ENCODE results near the gene KIF9.
"Not testable (repeated sequence)": the region's sequence is repeated elsewhere in the genome, so short reads cannot be mapped to it uniquely, and the experiment has no call there.

Gene KIF9, protein sequence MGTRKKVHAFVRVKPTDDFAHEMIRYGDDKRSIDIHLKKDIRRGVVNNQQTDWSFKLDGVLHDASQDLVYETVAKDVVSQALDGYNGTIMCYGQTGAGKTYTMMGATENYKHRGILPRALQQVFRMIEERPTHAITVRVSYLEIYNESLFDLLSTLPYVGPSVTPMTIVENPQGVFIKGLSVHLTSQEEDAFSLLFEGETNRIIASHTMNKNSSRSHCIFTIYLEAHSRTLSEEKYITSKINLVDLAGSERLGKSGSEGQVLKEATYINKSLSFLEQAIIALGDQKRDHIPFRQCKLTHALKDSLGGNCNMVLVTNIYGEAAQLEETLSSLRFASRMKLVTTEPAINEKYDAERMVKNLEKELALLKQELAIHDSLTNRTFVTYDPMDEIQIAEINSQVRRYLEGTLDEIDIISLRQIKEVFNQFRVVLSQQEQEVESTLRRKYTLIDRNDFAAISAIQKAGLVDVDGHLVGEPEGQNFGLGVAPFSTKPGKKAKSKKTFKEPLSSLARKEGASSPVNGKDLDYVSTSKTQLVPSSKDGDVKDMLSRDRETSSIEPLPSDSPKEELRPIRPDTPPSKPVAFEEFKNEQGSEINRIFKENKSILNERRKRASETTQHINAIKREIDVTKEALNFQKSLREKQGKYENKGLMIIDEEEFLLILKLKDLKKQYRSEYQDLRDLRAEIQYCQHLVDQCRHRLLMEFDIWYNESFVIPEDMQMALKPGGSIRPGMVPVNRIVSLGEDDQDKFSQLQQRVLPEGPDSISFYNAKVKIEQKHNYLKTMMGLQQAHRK

DNA sequence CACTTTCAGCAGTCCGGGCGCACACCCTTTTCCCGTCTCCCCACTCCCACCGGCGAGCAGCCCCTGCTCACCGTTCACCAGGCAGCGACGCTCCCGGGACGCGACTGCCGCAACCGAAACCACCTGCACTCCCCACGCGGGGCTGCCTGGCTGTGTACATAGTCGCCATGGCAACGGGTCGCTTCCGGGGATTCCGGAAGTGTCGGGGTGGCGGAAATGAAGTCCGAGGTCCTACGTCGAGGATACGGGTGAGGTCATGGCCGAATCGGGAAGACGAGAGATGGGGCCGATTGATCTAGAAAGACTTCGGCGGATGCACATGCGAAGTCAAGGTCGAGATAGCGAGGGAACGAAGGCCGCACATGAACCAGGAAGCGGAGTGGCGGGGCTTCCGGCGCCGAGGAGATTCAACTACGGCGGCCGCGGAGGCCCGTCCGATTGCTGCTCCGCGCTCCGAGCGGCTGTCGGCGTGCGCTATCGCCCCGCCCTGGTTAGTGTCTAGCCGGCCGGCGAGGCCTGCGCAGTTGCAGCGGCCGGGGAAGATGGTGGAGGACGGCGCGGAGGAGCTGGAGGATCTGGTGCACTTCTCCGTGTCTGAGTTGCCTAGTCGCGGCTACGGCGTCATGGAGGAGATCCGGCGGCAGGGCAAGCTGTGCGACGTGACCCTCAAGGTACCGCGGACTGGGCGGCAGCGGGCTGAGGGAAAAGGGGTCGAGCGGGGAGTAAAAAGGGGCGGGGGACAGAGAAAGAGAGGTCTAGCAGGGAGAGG, at the start of gene KIF9, which contains the start of gene KLHL18:
KIF9 (minus strand) TSS at position 376 of the 769 bp plus-strand sequence. CDS start 5,425 bp downstream, outside the sequence.
KLHL18 (plus strand) TSS at position 521 of the 769 bp plus-strand sequence; CDS start at position 543, 22 bp downstream.
- DNase-seq (ENCODE audit: low read depth in 2 of 2): peak; percentile 91 to 93

DNA sequence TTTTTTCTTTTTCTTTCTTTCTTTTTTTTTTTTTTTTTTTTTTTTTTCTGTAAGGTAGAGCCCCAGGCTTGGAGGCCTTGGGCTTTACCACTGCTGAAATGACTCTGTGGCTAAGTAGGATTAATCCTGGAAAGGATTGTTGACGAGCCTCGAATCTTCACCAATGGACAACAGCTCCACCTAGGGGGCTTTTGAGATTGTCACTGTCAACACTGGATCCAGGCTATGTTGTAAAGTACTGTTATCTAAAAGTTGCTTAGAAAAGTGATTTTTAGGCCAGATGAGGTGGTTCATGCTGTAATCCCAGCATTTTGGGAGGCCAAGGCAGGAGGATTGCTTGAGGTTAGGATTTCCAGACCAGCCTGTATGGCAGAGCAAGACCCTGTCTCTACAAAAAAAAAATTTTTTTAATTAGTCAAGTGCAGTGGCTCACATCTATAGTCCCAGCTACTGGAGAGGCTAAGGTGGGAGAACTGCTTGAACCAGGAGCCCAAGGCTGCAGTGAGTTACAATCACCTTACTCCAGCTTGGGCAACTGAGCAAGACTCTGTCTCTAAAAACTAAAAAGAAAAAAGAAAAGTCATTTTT, 41.8 kb upstream of the KIF9 start:
- DNase-seq (ENCODE audit: low read depth in 2 of 2): peak; percentile 29 to 32

DNA sequence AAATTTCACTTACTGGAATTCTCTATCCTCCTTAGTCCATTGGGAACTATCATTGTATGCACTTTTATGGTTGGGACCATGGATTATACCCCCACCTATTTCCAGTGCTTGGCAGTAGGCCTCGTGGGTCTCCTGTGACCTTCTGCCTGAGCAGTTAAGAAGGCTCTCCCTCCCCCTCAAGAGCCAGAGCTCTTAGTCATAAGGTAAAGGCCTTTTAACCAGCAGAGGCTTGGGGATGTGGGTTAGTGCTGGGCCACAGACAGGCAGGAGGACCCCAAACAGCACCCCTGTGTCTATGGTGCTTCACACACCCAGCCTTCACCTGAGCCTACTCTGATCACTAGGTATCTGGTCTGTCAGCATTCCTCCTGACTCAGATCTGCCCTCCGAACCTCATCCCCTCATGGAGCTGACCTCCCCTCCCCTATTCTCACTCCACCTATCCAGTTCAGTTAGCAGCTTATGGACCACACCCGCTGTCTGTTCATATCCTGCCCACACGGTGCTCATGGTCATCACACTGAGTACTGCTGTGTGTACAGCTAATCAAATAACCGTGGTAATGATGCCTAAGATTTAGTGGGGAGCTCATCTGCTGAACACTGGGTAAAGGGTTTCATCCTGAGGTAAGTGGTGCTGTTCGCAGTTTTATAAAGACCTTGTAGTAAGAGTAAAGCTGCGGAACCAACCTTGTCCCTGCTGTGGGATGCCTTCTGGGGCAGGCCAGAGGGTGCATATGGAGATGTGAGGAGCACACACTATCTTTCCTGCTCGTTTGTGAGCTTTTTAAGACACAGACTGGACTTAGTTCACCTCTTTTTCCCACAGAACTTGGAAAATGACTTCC, 41.1 kb upstream of the KIF9 start:
- no peak for DNase-seq (ENCODE audit: low read depth in 2 of 2)

DNA sequence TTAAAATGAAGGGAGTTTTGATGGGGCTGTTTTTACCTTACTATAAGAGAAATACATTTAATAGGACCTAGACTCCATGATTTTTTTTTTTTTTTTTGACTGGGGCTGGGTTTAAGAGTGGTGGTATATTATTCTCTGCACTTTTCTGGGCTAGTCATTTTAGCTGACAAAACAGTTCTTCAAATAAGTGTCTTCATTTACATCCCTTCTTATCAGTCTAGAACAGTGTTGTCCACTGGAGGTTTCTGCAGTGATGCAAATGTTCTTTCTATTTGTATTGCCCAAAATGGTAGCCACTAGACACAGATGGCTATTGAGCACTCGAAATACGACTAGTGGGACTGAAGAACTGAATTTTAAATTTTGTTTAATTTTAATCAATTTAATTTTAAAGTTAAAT, 37.4 kb upstream of the KIF9 start:
- no peak for DNase-seq (ENCODE audit: low read depth in 2 of 2)

DNA sequence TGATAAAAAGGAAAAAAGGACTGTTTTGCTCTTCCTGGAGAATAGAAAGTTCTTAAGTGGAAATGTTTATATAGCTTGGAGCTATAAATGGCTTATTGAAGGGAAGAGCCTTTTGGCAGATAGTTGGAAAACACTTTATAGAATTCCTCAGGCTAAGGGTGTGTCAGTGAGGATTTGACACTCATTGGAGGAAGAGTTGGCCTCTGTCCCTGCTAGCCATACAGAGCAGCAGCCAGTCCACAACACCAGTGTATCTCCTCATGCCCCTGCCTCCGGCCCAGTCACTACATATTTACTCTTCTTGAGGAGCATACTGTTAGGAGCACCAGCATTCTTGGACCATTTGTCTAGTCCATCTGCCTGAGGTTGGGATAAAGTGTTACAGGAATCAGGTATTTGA, 36.3 kb upstream of the KIF9 start:
- no peak for DNase-seq (ENCODE audit: low read depth in 2 of 2)

DNA sequence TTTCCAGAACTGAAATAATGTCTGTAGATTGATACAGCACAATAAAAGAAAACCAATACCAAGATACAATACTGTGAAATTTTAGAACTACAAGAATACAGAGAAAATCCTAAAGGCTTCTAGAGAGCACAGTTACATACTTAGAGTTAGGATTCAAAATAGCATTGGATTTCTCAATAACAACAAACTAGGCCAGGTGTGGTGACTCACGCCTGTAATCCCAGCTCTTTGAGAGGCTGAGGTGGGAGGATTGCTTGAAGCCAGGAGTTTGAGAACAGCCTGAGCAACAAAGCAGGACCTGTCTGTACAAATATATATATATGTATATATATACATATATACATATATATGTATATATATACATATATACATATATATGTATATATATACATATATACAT, 33.6 kb upstream of the KIF9 start:
- DNase-seq (ENCODE audit: low read depth in 2 of 2): not testable (repeated sequence)

DNA sequence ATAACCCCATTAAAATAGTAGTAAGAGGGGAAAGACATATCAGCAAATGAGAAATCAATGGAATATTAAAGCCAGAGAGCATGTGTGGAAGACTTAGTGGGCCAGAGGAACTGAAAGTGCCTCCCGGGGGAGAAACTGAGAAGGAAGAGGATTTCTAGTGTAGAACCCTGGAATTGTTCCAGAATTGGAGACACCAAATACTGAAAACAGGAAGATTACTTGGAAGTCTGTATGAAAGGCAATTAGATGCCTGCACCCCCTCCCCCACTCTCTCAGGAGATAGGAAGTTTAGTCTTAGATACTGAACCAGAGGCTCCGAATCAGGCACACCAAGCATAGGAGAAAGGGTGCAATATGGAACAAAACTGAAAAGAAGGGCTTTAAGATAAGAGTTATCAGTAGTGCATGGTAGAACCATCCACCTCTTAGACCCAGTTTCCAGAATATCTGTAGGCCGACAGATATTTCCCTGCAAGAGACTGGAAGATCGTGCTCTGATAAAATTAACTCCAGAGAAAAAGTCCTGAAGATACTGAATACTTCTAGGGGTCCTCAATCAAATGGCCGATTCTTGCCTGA, 32.6 kb upstream of the KIF9 start:
- DNase-seq (ENCODE audit: low read depth in 2 of 2): no peak

DNA sequence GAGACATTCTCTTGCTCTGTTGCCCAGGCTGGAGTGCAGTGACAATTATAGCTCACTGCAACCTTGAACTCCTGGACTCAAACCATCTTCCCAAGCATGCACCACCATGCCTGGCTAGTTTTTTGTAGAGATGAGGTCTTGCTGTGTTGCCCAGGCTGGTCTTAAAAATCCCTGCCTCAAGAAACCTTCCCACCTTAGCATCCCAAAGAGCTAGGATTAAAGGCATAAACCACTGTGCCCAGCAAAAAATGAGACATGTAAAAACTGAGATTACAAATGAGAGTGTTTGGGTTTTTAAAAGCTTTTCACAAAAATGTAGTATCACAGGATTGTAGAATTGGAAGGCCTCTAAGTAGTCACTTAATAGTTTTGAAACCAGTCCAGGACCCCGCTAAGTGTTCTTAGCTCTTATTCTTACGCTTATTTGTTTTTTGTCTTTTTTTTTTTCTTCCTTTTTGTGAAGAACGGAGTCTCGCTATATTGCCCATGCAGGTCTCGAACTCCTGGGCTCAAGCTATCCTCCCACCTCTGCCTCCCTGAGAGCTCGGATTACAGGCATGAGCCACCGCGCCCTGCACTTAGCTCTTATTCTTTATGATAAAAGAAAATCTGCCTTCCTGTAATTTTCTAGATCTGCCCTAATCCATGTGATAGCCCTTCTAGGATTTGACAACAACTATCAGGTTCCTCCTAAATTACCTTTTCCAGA, 31.6 kb upstream of the KIF9 start:
- no peak for DNase-seq (ENCODE audit: low read depth in 2 of 2)

DNA sequence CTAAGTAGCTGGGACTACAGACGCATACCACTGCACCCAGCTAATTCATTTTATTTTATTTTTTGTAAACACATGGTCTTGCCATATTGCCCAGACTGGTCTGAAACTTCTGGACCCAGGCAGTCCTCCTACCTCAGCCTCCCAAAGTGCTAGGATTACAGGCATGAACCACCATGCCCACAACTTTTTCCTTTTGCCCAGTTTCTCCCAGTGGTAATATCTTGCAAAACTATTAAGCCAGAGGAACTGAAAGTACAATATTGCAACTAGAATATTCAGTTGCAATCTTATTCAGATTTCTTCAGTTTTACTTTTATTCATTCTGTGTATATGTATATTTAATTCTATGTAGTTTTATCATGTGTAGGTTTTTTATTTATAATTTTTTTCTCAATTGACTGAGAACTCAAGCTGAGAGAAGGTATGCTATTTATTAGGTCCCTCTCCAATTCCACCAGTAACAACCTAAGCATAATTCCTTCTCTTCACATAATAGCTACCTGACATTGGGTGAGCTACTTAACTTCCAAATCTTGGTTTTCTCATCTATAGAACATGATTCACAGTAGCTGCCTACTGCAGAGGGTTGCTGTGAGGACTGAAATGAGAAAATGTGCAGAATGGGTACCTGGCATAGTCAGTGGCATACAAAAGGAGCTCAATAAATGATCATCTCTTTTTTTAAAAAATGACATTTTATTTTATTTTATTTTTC, 30.9 kb upstream of the KIF9 start:
- DNase-seq (ENCODE audit: low read depth in 2 of 2): no peak

DNA sequence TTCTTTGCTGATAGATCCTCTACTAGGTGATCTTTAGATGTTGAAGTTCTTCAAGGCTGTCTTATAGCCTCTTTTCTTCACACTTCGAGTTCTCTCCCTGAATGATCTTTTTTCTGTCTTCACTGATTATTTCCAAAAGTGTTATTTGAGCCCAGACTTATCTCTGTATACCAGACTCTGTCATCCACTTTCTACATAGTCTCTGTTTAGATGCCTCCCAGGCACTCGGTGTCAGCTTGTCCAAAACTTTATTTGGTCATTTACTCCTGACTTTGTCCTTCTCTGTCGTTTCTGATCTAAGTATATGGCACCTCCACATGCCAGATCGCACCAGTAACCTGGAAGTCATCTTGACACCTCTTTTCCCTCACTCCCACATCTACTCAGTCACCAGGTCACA, 27.8 kb upstream of the KIF9 start:
- no peak for DNase-seq (ENCODE audit: low read depth in 2 of 2)

DNA sequence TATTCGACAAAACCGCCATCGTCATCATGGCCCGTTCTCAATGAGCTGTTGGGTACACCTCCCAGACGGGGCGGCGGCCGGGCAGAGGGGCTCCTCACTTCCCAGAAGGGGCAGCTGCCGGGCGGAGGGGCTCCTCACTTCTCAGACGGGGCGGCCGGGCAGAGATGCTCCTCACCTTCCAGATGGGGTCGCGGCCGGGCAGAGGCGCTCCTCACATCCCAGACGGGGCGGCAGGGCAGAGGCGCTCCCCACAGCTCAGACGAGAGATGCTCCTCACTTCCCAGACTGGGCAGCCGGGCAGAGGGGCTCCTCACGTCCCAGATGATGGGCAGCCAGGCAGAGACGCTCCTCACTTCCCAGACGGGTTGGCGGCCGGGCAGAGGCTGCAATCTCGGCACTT, 26.6 kb upstream of the KIF9 start:
- not testable (repeated sequence) for DNase-seq (ENCODE audit: low read depth in 2 of 2)

DNA sequence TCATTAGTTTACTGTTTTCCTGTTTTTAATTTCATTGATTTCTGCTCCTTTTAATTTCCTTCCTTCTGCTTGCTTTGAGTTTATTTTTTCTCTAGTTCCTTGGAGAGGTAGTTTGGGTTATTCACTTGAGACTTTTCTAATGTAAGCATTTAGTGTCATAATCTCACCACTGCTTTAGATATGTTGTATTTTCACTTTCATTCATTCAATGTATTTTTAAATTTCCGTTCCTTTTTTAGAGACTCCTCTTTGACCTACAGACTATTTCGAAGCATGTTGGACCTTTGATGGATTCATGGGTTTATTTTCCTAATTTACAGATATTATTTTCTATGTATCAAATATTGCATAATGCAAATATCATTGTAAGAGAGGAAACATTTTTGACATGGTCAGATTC, 23.4 kb upstream of the KIF9 start:
- DNase-seq (ENCODE audit: low read depth in 2 of 2): no peak

DNA sequence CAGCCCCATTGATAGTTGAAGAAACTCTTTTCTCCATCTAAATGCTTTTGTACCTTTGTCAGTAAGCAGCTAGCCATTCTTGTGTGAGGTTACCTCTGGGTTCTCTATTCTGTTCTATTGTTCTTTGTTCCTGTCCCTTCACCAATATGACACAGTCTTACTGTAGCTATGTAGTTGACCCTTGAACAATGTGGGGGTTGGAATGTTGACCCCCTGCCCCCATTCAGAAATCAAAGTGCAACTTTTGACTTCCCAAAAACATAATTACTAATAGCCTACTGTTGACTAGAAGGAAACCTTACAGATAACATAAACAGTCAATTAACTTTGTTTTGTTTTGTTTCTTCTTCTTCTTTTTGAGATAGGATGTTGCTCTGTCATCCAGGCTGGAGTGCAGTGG, 18.9 kb upstream of the KIF9 start:
- no peak for DNase-seq (ENCODE audit: low read depth in 2 of 2)

DNA sequence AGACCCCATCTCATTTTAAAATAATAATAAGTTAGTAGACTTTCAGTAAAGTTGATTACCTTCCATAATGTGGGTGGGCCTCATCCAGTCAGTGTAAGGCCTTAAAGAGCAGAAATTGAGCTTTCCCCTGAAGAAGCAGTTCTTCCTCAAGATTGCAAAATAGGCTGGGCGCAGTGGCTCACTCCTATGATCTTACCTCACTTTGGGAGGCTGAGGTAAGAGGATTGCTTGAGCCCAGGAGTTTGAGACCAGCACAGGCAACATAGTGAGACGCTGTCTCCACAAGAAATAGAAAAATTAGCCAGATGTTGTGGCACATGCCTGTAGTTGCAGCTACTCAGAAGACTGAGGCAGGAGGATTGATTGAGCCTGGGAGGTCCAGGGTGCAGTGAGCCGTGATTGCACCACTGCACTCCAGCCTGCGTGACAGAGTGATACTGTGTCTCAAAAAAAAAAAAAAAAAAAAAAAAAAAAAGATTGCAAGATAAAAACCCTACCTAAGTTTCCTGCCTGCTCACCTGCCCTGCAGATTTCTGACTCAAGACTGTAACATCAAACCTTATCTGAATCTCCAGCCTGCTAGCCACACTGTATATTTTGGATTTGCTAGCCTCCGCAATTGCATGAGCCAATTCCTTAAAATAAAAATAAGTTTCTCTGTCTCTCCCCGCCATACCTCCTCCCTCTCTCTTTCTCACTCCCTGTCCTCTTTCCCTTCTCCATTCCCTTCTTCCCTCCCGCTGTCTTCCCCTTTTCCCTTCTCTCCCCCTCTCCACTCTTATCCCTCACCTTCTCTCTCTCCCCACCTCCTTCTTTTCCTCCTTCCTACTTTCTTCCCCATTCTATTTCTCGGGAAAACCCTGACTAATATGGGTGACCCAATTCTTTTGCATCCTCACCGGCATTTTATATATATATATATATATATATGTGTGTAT, 17.1 kb upstream of the KIF9 start:
- DNase-seq (ENCODE audit: low read depth in 2 of 2): no peak

DNA sequence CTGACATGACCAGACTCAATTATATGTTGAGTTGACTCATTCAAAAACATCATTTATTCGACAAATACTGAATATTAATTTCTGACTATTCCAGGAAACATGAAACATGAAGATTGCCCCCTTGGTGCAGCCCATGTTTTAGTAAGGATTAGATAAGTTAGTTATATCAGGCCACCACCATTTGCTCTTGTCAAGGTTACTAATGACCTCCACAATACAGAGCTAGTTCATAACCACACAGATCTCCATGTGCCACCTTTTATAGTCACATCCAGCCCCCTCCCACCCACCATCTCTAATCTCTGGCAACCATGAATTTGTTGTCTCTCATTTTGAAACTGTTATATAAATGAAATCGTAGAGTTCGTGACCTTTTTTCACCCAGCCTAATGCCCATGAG, 15.8 kb upstream of the KIF9 start:
- DNase-seq (ENCODE audit: low read depth in 2 of 2): no peak

DNA sequence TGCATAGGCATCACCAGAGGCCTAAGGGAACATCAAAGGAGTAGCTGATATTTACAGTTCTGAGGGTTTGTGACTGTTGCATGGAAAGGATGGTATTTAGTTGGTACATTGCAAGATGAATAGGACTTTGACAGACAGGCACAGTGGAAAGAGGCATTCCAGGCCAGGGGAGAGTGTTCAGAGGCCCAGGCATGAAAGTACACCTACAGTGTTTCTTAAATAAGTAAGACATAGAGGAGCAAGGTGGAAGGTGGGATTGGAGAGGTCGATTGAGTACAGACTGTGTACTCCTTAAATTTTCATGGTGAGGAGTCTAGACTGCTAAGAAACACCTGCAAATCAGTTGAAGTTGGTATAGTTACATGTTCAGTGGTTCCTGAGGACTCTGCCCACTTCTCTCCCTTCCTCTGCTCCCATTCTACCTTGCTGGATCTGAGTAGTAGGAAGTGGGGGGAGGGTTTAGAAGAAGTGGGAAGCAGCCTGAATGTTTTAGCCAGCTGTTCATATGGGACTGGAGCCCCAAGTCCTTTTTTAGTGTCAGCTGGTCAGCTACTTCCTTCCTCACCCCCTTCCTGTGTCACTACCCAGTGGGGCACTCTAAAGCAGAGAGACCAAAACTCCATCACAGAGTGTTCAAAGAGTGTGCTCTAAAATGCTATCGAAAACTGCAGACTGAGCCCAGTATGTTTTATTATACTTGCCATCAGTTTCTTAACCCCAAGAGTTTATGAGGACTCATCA, 14.1 kb upstream of the KIF9 start:
- no peak for DNase-seq (ENCODE audit: low read depth in 2 of 2)

DNA sequence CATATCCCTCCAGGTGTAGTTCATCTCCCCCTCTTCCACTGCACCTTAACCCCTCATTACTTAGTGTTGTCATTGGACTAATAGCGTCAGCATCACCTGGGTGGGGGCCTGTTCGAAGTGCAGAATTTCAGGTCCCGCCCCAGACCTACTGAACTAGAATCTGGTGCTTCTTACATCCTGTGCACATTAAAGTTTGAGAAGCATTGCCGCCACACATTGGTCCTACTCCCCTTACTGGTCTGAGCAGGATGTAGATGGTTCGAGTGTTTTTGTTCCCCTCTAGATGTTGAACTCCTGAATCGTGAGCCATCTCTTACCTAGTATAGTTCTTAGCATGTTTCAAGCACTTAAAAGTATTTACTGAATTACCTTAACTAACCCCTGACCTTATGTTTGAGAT, 13.4 kb upstream of the KIF9 start:
- DNase-seq (ENCODE audit: low read depth in 2 of 2): no peak
